GM12874 (cell line): ENCODE measurements around the gene CCL7.

Source experiments
- CTCF ChIP-seq: IDR thresholded peaks from 2 replicates; pipeline ENCODE4 v1.5.1; 2011; ENCODE audit warnings: low read depth, mild to moderate bottlenecking, control low read depth, low read length, moderate library complexity; ENCODE audit not compliant: insufficient read depth

CCL7 gene

GRCh38 chr17:34249061-34249460 lies 21.0 kb upstream of the CCL7 start:
- TF ChIP-seq CTCF, result no peak

DNA sequence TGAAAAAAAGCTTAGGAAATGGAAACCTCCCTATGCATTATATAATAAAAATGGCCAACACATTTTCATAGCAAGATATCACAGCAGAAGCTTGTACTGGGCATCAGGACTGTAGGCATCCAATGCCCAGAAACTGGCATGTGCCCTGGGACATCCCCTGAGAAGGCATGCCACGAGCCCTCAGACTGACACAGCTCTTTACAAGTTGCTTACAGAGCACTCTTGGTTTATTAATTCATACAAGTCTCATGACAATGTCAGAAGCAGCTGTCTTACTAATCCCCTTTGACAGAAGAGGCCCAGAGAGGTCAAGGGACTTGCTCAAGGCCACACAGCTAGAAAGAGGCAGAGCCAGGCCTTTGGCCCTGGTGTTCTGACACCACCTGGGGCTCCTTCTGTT lies 20.5 kb upstream of the CCL7 start:
- no peak for TF ChIP-seq CTCF

DNA sequence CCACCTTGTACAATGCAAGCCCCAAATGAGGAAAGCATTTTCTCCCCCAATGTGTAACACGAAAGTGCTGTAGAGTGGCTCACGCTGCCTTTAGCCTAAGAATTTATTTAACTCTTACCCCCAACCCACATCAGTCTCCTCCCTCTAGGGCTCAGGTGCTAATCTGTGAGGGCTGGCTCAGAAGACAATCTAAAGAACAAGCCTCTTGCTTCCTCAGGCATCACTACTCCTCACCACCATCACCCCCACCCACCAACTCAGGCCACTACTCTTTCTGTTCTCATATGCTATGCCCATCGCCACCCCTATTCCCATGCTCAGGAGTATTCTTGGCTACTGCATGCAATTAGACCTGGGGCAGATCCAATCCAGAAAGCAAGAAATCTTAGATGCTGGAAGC lies 18.8 kb upstream of the CCL7 start:
- TF ChIP-seq CTCF, result no peak

GRCh38 chr17:34252095-34252443 lies 18.0 kb upstream of the CCL7 start:
- no peak for TF ChIP-seq CTCF

DNA sequence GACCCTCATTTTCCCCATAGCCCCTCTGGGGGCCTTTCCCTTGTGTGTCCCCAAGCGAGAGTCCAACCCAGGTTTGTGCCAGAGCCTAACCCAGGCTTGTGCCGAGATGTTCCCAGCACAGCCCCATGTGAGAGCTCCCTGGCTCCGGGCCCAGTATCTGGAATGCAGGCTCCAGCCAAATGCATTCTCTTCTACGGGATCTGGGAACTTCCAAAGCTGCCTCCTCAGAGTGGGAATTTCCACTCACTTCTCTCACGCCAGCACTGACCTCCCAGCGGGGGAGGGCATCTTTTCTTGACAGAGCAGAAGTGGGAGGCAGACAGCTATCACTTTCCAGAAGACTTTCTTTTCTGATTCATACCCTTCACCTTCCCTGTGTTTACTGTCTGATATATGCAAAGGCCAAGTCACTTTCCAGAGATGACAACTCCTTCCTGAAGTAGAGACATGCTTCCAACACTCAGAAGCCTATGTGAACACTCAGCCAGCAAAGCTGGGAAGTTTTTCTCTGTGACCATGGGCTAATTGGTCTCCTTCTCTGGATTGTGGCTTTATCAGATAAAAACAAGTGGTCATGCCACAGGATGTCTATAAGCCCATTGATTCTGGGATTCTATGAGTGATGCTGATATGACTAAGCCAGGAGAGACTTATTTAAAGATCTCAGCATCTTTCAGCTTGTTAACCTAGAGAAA lies 17.4 kb upstream of the CCL7 start:
- TF ChIP-seq CTCF, result no peak

GRCh38 chr17:34253139-34253525 lies 16.9 kb upstream of the CCL7 start:
- TF ChIP-seq CTCF, result no peak

DNA sequence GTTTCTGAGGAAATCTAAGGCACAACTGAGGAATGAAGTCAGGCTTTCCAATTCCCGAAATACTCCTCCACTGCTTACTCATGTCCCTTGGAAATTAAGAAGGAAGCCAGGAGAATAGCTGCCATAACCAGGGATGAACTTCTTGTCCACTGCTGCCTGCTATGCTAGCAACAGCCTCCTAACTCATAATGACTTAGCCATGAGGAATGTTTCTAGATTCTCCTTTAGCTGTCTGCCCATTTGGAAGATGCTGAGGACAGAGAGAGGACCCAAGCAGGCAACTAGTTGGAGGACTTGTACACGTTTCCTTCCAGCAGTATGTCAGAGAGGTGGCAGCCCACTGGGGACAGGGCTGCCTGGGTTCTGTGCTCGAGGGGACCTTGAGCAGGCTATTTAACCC lies 15.9 kb upstream of the CCL7 start:
- TF ChIP-seq CTCF, result no peak
